H1 (cell line): Measurements from ENCODE around the gene FHOD1. TPM values are rescaled to one million over a fixed set of nuclear protein-coding genes. Genes with fewer than 3 reads are reported as not detected.

Experiments used
- CTCF ChIA-PET: fragments of 300-600 bp; sonication (Branson Sonifier 250); formaldehyde crosslinking; loops from one replicate; lab custom pipeline; 2021; ENCODE audit not compliant: partially characterized antibody; lab: Charles Lee
- POLR2A ChIA-PET: fragments of 300-600 bp; sonication (Branson Sonifier 250); formaldehyde crosslinking; loops from one replicate; lab custom pipeline; 2021; ENCODE audit warnings: inconsistent platforms; ENCODE audit not compliant: partially characterized antibody; lab: Charles Lee
- DNase-seq, 2 experiments: peaks; one replicate each; pipeline versions ENCODE4 v3.0.0 to v3.0.0-alpha.2; 2010 to 2022; ENCODE audit warnings: low spot score in 2 of 2, low read depth in 1 of 2, mixed read lengths in 1 of 2
- FAIRE-seq: peaks from 2 replicates; lab custom pipeline; 2011; peaks lifted over from hg19 to GRCh38; lab: Jason Lieb, UNC
- H2AFZ ChIP-seq: 2 replicates; pipeline ENCODE4 v1.8.1; 2012; ENCODE audit warnings: low read length, inconsistent platforms
- H2AK5ac ChIP-seq: 2 replicates; pipeline ENCODE4 v1.6.1; 2013; ENCODE audit warnings: low read depth, low read length
- H2BK120ac ChIP-seq: replicated peaks from 2 replicates; pipeline ENCODE3; 2013; ENCODE audit warnings: low read depth, low read length, inconsistent platforms
- H2BK12ac ChIP-seq: 2 replicates; pipeline ENCODE4 v1.6.1; 2013; ENCODE audit warnings: low read depth, low read length
- H2BK15ac ChIP-seq: 2 replicates; pipeline ENCODE4 v1.6.1; 2013; ENCODE audit warnings: low read length
- H2BK20ac ChIP-seq: 2 replicates; pipeline ENCODE4 v1.6.1; 2013; ENCODE audit warnings: low read length
- H2BK5ac ChIP-seq: 2 replicates; pipeline ENCODE4 v1.6.1; 2013; ENCODE audit warnings: low read depth, low read length
- H3K14ac ChIP-seq: 2 replicates; pipeline ENCODE4 v1.6.1; 2013; ENCODE audit warnings: inconsistent platforms; ENCODE audit not compliant: insufficient read length
- H3K18ac ChIP-seq: 2 replicates; pipeline ENCODE4 v1.6.1; 2013; ENCODE audit warnings: low read length; ENCODE audit errors: extremely low read depth
- H3K23ac ChIP-seq: 2 replicates; pipeline ENCODE4 v1.6.1; 2013; ENCODE audit warnings: inconsistent platforms; ENCODE audit not compliant: insufficient read length
- H3K23me2 ChIP-seq: 2 replicates; pipeline ENCODE4 v1.6.1; 2013; ENCODE audit warnings: low read depth, low read length
- H3K27ac ChIP-seq: 2 replicates; pipeline ENCODE4 v1.6.1; 2011; ENCODE audit warnings: low read depth, low read length, inconsistent platforms
- H3K27me3 ChIP-seq, 4 experiments: replicated peaks in 1 of 4; 1 replicate in 1 of 4; 2 replicates in 3 of 4; pipeline versions ENCODE4 v1.6.1 to v1.8.1; 2011 to 2013; ENCODE audit warnings: low read length in 3 of 4, mild to moderate bottlenecking in 3 of 4, inconsistent platforms in 2 of 4, mixed read lengths in 2 of 4, moderate library complexity in 1 of 4; ENCODE audit not compliant: control insufficient read depth in 3 of 4, insufficient read depth in 3 of 4; ENCODE audit errors: extremely low read depth in 1 of 4
- H3K36me3 ChIP-seq, 4 experiments: 2 replicates each; pipeline versions ENCODE4 v1.6.1 to v1.8.1; 2011 to 2013; ENCODE audit warnings: mild to moderate bottlenecking in 4 of 4, low read length in 3 of 4, moderate library complexity in 2 of 4, control low read depth in 1 of 4, inconsistent platforms in 1 of 4; ENCODE audit not compliant: insufficient read depth in 4 of 4, control insufficient read depth in 2 of 4
- H3K4ac ChIP-seq: replicated peaks from 2 replicates; pipeline ENCODE3; 2013; ENCODE audit warnings: low read length, low read depth, mixed read lengths, inconsistent platforms; ENCODE audit not compliant: insufficient read length
- H3K4me1 ChIP-seq, 4 experiments: replicated peaks in 1 of 4; 1 replicate in 1 of 4; 2 replicates in 3 of 4; pipeline versions ENCODE4 v1.6.1 to v1.8.1; 2011 to 2013; ENCODE audit warnings: low read length in 3 of 4, inconsistent platforms in 2 of 4, mixed read lengths in 1 of 4; ENCODE audit not compliant: insufficient read depth in 4 of 4, control insufficient read depth in 3 of 4
- H3K4me2 ChIP-seq, 2 experiments: 2 replicates each; pipeline versions ENCODE4 v1.6.1 to v1.8.1; 2011 to 2013; ENCODE audit warnings: low read depth in 2 of 2, low read length in 2 of 2, control low read depth in 1 of 2, inconsistent platforms in 1 of 2, mild to moderate bottlenecking in 1 of 2; ENCODE audit not compliant: insufficient read depth in 1 of 2
- H3K4me3 ChIP-seq, 4 experiments: fragments of 200-600, 300-600 bp in 1 of 4; sonication (generic), shearing (Covaris generic), sonication (Bioruptor Twin) in 1 of 4; 2 replicates each; pipeline versions ENCODE4 v1.5.1 to v1.8.1; 2011 to 2016; ENCODE audit warnings: low read length in 4 of 4, low read depth in 3 of 4, control low read depth in 2 of 4, inconsistent platforms in 2 of 4, mild to moderate bottlenecking in 2 of 4, mixed read lengths in 1 of 4, moderate library complexity in 1 of 4; ENCODE audit not compliant: insufficient read depth in 2 of 4; ENCODE audit errors: extremely low read depth in 1 of 4
- H3K56ac ChIP-seq: replicated peaks from 2 replicates; pipeline ENCODE3; 2013; ENCODE audit warnings: low read depth, mild to moderate bottlenecking, mixed read lengths, low read length, inconsistent platforms; ENCODE audit not compliant: insufficient read length
- H3K79me1 ChIP-seq: 2 replicates; pipeline ENCODE4 v1.6.1; 2013; ENCODE audit warnings: low read depth, low read length, control low read depth
- H3K79me2 ChIP-seq, 2 experiments: 2 replicates each; pipeline versions ENCODE4 v1.6.1 to v1.8.1; 2012 to 2013; ENCODE audit warnings: low read length in 2 of 2, mild to moderate bottlenecking in 2 of 2, inconsistent platforms in 1 of 2; ENCODE audit not compliant: insufficient read depth in 2 of 2, control insufficient read depth in 1 of 2
- H3K9ac ChIP-seq, 4 experiments: replicated peaks in 1 of 4; 1 replicate in 1 of 4; 2 replicates in 3 of 4; pipeline versions ENCODE4 v1.6.1 to v1.8.1; 2011 to 2013; ENCODE audit warnings: low read depth in 3 of 4, low read length in 3 of 4, control low read depth in 2 of 4, mild to moderate bottlenecking in 2 of 4, moderate library complexity in 2 of 4, inconsistent platforms in 1 of 4; ENCODE audit errors: extremely low read depth in 1 of 4
- H3K9me3 ChIP-seq, 2 experiments: 2 replicates each; pipeline versions ENCODE4 v1.6.1 to v1.8.1; 2012 to 2013; ENCODE audit warnings: mild to moderate bottlenecking in 2 of 2, moderate library complexity in 2 of 2, control low read depth in 1 of 2, inconsistent platforms in 1 of 2, low read depth in 1 of 2, low read length in 1 of 2, mixed read lengths in 1 of 2; ENCODE audit not compliant: insufficient read depth in 2 of 2
- H4K20me1 ChIP-seq, 2 experiments: replicated peaks in 1 of 2; 2 replicates each; pipeline versions ENCODE3 to v1.8.1; 2011 to 2013; ENCODE audit warnings: inconsistent platforms in 2 of 2, low read length in 2 of 2, mild to moderate bottlenecking in 1 of 2; ENCODE audit not compliant: insufficient read depth in 2 of 2, control insufficient read depth in 1 of 2
- H4K5ac ChIP-seq: 2 replicates; pipeline ENCODE4 v1.6.1; 2013; ENCODE audit warnings: low read length, low read depth, mixed read lengths, inconsistent platforms; ENCODE audit not compliant: insufficient read length
- H4K8ac ChIP-seq: 2 replicates; pipeline ENCODE4 v1.8.0; 2013; ENCODE audit warnings: mild to moderate bottlenecking, moderate library complexity, low read length, inconsistent platforms; ENCODE audit not compliant: insufficient read depth; ENCODE audit errors: extremely low read depth
- H4K91ac ChIP-seq: replicated peaks from 2 replicates; pipeline ENCODE3; 2013; ENCODE audit warnings: low read length, mixed read lengths, inconsistent platforms; ENCODE audit not compliant: insufficient read length
- CREB1 ChIP-seq: IDR thresholded peaks from 2 replicates; pipeline ENCODE4 v1.6.1; 2012; ENCODE audit warnings: inconsistent platforms
- HDAC2 ChIP-seq, 2 experiments: fragments of 300-600 bp in 1 of 2; sonication (generic) in 1 of 2; IDR thresholded peaks; 2 replicates each; pipeline ENCODE4 v1.6.1; 2011 to 2012; ENCODE audit warnings: low read depth in 2 of 2, low read length in 2 of 2, mild to moderate bottlenecking in 2 of 2, moderate library complexity in 2 of 2, borderline replicate concordance in 1 of 2, inconsistent platforms in 1 of 2
- PHF8 ChIP-seq: fragments of 200-600 bp; sonication (generic); conservative IDR thresholded peaks from 2 replicates; pipeline ENCODE4 v1.7.1; 2012; ENCODE audit warnings: low read depth, mild to moderate bottlenecking, inconsistent platforms, low read length, moderate library complexity
- RFX5 ChIP-seq: IDR thresholded peaks from 2 replicates; pipeline ENCODE4 v1.6.1; 2011; ENCODE audit warnings: low read depth, low read length, improper control_type of control experiment, borderline replicate concordance
- WGBS, 2 experiments: shearing (Covaris generic) in 1 of 2; methylation state at CpG; one replicate each; pipeline versions ENCODE4 v1.1.6 to v1.1.7; 2013 to 2015; ENCODE audit warnings: low lambda C conversion rate in 2 of 2, mixed read lengths in 2 of 2, inconsistent platforms in 1 of 2, low coverage in 1 of 2, missing lambda C conversion rate in 1 of 2; ENCODE audit not compliant: insufficient replicate concordance in 2 of 2, insufficient coverage in 1 of 2, insufficient read length in 1 of 2; ENCODE audit errors: extremely low coverage in 1 of 2, missing lambda C conversion rate in 1 of 2; 5-methylcytosine and 5-hydroxymethylcytosine counted together
- polyA plus RNA-seq, 7 experiments: library from polyadenylated mRNA; depleted of rRNA in 3 of 7; stranded (reverse) in 5 of 7; unstranded in 2 of 7; fragments of >200 nt in 5 of 7; fragments of 200-250 nt in 2 of 7; gene quantifications; 1 replicate in 5 of 7; 2 replicates in 1 of 7; 4 replicates in 1 of 7; pipeline versions ENCODE4 v1.2.1 to v1.2.3, GENCODE V29; 2011 to 2013; ENCODE audit warnings: missing spikeins in 2 of 7, mixed read lengths in 2 of 7
- total RNA-seq: library from RNA; stranded (reverse); fragmentation: NEBNext Ultra II Directional; extraction: Animal tissue kit (Norgen Biotek cat#: 25700); gene quantifications from 2 replicates; pipeline ENCODE4 v1.2.1, GENCODE V29; 2021
- TF ChIP-seq, protein P1 (sequence below), 3 experiments: IDR thresholded peaks; 1 replicate in 2 of 3; 2 replicates in 1 of 3; pipeline versions ENCODE4 v1.5.1 to v1.6.1; 2011; ENCODE audit warnings: low read length in 3 of 3, mild to moderate bottlenecking in 3 of 3, inconsistent platforms in 2 of 3, low read depth in 1 of 3, moderate library complexity in 1 of 3; ENCODE audit not compliant: insufficient read depth in 1 of 3; ENCODE audit errors: control extremely low read depth in 1 of 3
- TF ChIP-seq, protein P2 (sequence below): IDR thresholded peaks from 2 replicates; pipeline ENCODE4 v1.6.1; 2012; ENCODE audit warnings: inconsistent platforms

Gene FHOD1
- total and polyA plus RNA-seq, 2 of the 8 experiments (the other 6 are each of a cell fraction or from before 2014, with no cell fraction given), result 31.3 to 60.7 TPM

DNA sequence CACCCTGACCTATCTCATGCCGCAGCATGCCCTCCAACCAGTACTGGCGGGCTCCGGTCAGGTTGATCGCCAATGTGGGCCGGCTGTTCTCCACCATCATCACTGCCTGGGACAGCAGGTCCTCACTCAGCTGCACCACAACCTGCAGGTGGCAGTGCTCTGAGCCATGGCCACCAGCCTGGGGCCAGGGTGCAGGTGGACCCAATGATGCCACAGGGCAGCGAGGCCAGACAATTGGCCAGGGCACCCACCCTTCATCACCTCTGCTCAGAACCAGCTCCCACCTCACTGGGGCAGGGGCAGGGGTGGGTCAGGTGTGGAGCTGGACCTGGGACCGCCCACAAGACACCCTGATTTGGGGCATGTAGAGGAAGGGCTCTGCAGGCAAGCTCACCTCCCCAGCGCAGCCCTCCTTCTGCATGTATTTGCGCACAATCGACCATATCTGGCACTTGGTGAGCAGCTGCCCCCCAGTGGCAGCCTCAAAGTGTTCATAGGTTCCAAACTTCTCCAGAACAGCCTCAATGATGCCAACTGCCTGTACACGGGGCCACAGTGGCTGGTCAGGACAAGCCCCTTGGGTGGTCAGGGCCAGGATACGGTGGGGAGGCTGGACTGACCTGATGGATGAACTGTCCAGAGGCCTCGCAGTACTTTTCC is 67.7 kb downstream of the FHOD1 start:
- H3K4me3 ChIP-seq, result no peak overlapping the region
- H3K14ac ChIP-seq, result no peak overlapping the region
- DNase-seq (no peak), FAIRE-seq (no peak)
- no peak overlapping the region for H2BK15ac ChIP-seq
- no peak overlapping the region; a peak in 1 of 4 replicates for H3K4me2 ChIP-seq
- H3K9ac ChIP-seq, result no peak overlapping the region
- no peak overlapping the region for H3K18ac ChIP-seq
- H3K36me3 ChIP-seq, result no peaks in the 10 kb centered on the region; a peak in 1 of 8 replicates
- H3K27me3 ChIP-seq, result peaks cover 20 to 44% (median 39%) of the 10 kb centered on the region in 4 experiments
- H4K5ac ChIP-seq, result no peak overlapping the region
- no peak overlapping the region for H3K4ac ChIP-seq
- no peak overlapping the region for H2AK5ac ChIP-seq
- H2BK5ac ChIP-seq, result no peak overlapping the region
- H4K8ac ChIP-seq, result no peak overlapping the region; the same call in 1 of the 2 replicates
- no peaks in the 10 kb centered on the region for H3K79me1 ChIP-seq
- peaks cover 14% of the 10 kb centered on the region for H3K23me2 ChIP-seq
- ChIA-PET POLR2A (interaction anchor here (7.3 kb wide), 1 partner anchor 17 kb away, joined by 59 read pairs; the partner anchor contains the start of genes FBXL8, HSF4 and TRADD), CTCF (interaction anchor here (0.8 to 13.1 kb wide), 11 partner anchors 7 to 299 kb away, joined by 3 to 151 read pairs (median 3); partner anchors contain the start of genes CDH16, E2F4, EXOC3L1 and HSF4)
- H2BK20ac ChIP-seq, result no peak overlapping the region
- no peak overlapping the region for H2BK120ac ChIP-seq
- no peak overlapping the region for H3K23ac ChIP-seq
- no peak overlapping the region for H3K56ac ChIP-seq
- WGBS, 2 experiments, result 94% methylated on average over 13 of the region's 13 CpGs; no CpG with 5 or more reads in 1 of the 2 experiments
- H2BK12ac ChIP-seq, result no peak overlapping the region
- peaks cover 0 to 15% (median 14%) of the 10 kb centered on the region in 4 experiments; a peak in 5 of 7 replicates for H3K4me1 ChIP-seq
- no peak overlapping the region for H2AFZ ChIP-seq
- H3K9me3 ChIP-seq, result no peaks in the 10 kb centered on the region
- H3K79me2 ChIP-seq, result peaks cover 0 to 5% of the 10 kb centered on the region in 2 experiments; a peak in 1 of 4 replicates
- no peak overlapping the region for H3K27ac ChIP-seq
- peaks cover 7 to 27% of the 10 kb centered on the region in 2 experiments for H4K20me1 ChIP-seq
- TF ChIP-seq, protein P1, sequence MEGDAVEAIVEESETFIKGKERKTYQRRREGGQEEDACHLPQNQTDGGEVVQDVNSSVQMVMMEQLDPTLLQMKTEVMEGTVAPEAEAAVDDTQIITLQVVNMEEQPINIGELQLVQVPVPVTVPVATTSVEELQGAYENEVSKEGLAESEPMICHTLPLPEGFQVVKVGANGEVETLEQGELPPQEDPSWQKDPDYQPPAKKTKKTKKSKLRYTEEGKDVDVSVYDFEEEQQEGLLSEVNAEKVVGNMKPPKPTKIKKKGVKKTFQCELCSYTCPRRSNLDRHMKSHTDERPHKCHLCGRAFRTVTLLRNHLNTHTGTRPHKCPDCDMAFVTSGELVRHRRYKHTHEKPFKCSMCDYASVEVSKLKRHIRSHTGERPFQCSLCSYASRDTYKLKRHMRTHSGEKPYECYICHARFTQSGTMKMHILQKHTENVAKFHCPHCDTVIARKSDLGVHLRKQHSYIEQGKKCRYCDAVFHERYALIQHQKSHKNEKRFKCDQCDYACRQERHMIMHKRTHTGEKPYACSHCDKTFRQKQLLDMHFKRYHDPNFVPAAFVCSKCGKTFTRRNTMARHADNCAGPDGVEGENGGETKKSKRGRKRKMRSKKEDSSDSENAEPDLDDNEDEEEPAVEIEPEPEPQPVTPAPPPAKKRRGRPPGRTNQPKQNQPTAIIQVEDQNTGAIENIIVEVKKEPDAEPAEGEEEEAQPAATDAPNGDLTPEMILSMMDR (IDR thresholded peaks at IDR 0.05; ENCODE audit: control extremely low read depth in 1 of 3, insufficient read depth in 1 of 3, low read depth in 1 of 3, low read length in 3 of 3), result peak; percentile 39 to 67 (median 43); a peak in 3 of 4 replicates
- TF ChIP-seq CREB1 (no peak), PHF8 (no peak), HDAC2 (IDR thresholded peaks at IDR 0.05; ENCODE audit: borderline replicate concordance in 1 of 2, low read depth in 2 of 2, low read length in 2 of 2) (no peak), RFX5 (no peak)
- TF ChIP-seq, protein P2, sequence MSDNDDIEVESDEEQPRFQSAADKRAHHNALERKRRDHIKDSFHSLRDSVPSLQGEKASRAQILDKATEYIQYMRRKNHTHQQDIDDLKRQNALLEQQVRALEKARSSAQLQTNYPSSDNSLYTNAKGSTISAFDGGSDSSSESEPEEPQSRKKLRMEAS, result 0 out of 2 replicates have a peak, but pooled peaks have one; percentile 15
- no peak overlapping the region for H4K91ac ChIP-seq
